ENCODE results near the gene RNF213. TPM values are rescaled to one million over a fixed set of nuclear protein-coding genes. Genes with fewer than 3 reads are reported as not detected.
"Not testable (repeated sequence)": the region's sequence is repeated elsewhere in the genome, so short reads cannot be mapped to it uniquely, and the experiment has no call there.

The RNF213 gene
- total and polyA plus RNA-seq, 10 of the 15 experiments (the other 5 are each of a cell fraction or from before 2014, with no cell fraction given), result 18.6 to 145 (median 65.8) TPM

GRCh38 chr17:80397686-80398085 is 137.0 kb downstream of the RNF213 start:
- Histone ChIP-seq H3K36me3 (ENCODE audit: control insufficient read depth in 2 of 2, insufficient read depth in 2 of 2, low read length in 1 of 2) (peaks cover 7 to 30% of the 10 kb centered on the region in 2 experiments; a peak in 3 of 4 replicates), H3K4me3 (no peak overlapping the region), H3K4me1 (ENCODE audit: control insufficient read depth, insufficient read depth, low read length) (no peaks in the 10 kb centered on the region), H3K9ac (ENCODE audit: control insufficient read depth, insufficient read depth, low read length) (no peak overlapping the region), H3K27ac (ENCODE audit: control insufficient read depth, insufficient read depth) (no peak overlapping the region), H3K27me3 (replicated peaks in 1 of 2; ENCODE audit: control insufficient read depth in 2 of 2, insufficient read depth in 2 of 2, low read length in 1 of 2) (no peaks in the 10 kb centered on the region), H3K9me3 (replicated peaks; ENCODE audit: control insufficient read depth, insufficient read depth, low read length) (no peaks in the 10 kb centered on the region), H2AFZ (ENCODE audit: control insufficient read depth, low read depth, low read length) (no peak overlapping the region), H3K4me2 (ENCODE audit: control insufficient read depth, insufficient read depth) (no peak overlapping the region), H4K20me1 (ENCODE audit: control insufficient read depth, insufficient read depth) (0 out of 2 replicates have a peak, but pooled peaks cover 3% of the 10 kb centered on the region), H3K79me2 (ENCODE audit: control insufficient read depth, insufficient read depth, low read length) (no peaks in the 10 kb centered on the region)
- CTCF ChIA-PET, result no interaction called here
- no TSS peak for BruUV-seq (replicated peaks)
- intact Hi-C loops (cut with micrococcal nuclease; ENCODE audit: unreplicated experiment), result no loop called here
- in situ Hi-C loops (cut with MboI), result no loop called here
- TF ChIP-seq ATF3 (IDR thresholded peaks at IDR 0.05; ENCODE audit: borderline replicate concordance, extremely low read depth, low read depth, low read length) (no peak), CREM (IDR thresholded peaks at IDR 0.05; ENCODE audit: low read depth) (no peak), MXI1 (IDR thresholded peaks at IDR 0.05; ENCODE audit: low read depth, low read length) (no peak), NR2C1 (IDR thresholded peaks at IDR 0.05) (no peak), MAX (IDR thresholded peaks at IDR 0.05; ENCODE audit: low read depth, low read length) (no peak), FOXM1 (IDR thresholded peaks at IDR 0.05; ENCODE audit: low read depth, low read length) (no peak), KDM1A (IDR thresholded peaks at IDR 0.05; ENCODE audit: borderline replicate concordance) (no peak), POLR2AphosphoS2 (IDR thresholded peaks at IDR 0.05; ENCODE audit: low read depth, low read length) (no peak), ZNF24 (IDR thresholded peaks at IDR 0.05) (no peak), HDAC6 (IDR thresholded peaks at IDR 0.05; ENCODE audit: unreplicated experiment) (no peak), E2F4 (IDR thresholded peaks at IDR 0.05; ENCODE audit: low read depth, low read length) (no peak), ZBTB40 (IDR thresholded peaks at IDR 0.05; ENCODE audit: borderline replicate concordance) (no peak)
- SMC1A ChIA-PET (ENCODE audit: uncharacterized antibody, unreplicated experiment), result no interaction called here
- POLR2A ChIA-PET, result no interaction called here
- ATAC-seq (no peak), FAIRE-seq (no peak), DNase-seq (ENCODE audit: low read depth, low spot score) (no peak)
- RAD21 ChIA-PET (ENCODE audit: unreplicated experiment), result no interaction called here
- WGBS (ENCODE audit: insufficient coverage, insufficient replicate concordance, low lambda C conversion rate, missing lambda C conversion rate), result 86% methylated on average over 10 of the region's 10 CpGs

GRCh38 chr17:80401086-80401485 is 140.4 kb downstream of the RNF213 start:
- H3K4me2 ChIP-seq (ENCODE audit: control insufficient read depth, insufficient read depth); in situ Hi-C loops (cut with MboI); FAIRE-seq; H3K9ac ChIP-seq (ENCODE audit: control insufficient read depth, insufficient read depth, low read length); H3K27me3 ChIP-seq (replicated peaks in 1 of 2; ENCODE audit: control insufficient read depth in 2 of 2, insufficient read depth in 2 of 2, low read length in 1 of 2); H3K36me3 ChIP-seq (ENCODE audit: control insufficient read depth in 2 of 2, insufficient read depth in 2 of 2, low read length in 1 of 2); POLR2A ChIA-PET; H3K4me1 ChIP-seq (ENCODE audit: control insufficient read depth, insufficient read depth, low read length); BruUV-seq (replicated peaks); H3K79me2 ChIP-seq (ENCODE audit: control insufficient read depth, insufficient read depth, low read length); H3K9me3 ChIP-seq (replicated peaks; ENCODE audit: control insufficient read depth, insufficient read depth, low read length); H2AFZ ChIP-seq (ENCODE audit: control insufficient read depth, low read depth, low read length); SMC1A ChIA-PET (ENCODE audit: uncharacterized antibody, unreplicated experiment); H3K4me3 ChIP-seq; ATAC-seq; H3K27ac ChIP-seq (ENCODE audit: control insufficient read depth, insufficient read depth); RAD21 ChIA-PET (ENCODE audit: unreplicated experiment); H4K20me1 ChIP-seq (ENCODE audit: control insufficient read depth, insufficient read depth); DNase-seq (ENCODE audit: low read depth, low spot score); CTCF ChIA-PET; intact Hi-C loops (cut with micrococcal nuclease; ENCODE audit: unreplicated experiment): not testable (repeated sequence)
- 61% methylated on average over 9 of the region's 9 CpGs for WGBS (ENCODE audit: insufficient coverage, insufficient replicate concordance, low lambda C conversion rate, missing lambda C conversion rate)

Data from GM12878 (cell line).